GM21447 (cell line): ENCODE data around the gene RGS17.
"Not testable (repeated sequence)": the region's sequence is repeated elsewhere in the genome, so short reads cannot be mapped to it uniquely, and the experiment has no call there.

Experiments used
- ATAC-seq: cut with Tn5 transposase; IDR thresholded peaks from one replicate; pipeline ENCODE4 v1.9.1; 2021; ENCODE audit not compliant: unreplicated experiment

RGS17 gene

DNA sequence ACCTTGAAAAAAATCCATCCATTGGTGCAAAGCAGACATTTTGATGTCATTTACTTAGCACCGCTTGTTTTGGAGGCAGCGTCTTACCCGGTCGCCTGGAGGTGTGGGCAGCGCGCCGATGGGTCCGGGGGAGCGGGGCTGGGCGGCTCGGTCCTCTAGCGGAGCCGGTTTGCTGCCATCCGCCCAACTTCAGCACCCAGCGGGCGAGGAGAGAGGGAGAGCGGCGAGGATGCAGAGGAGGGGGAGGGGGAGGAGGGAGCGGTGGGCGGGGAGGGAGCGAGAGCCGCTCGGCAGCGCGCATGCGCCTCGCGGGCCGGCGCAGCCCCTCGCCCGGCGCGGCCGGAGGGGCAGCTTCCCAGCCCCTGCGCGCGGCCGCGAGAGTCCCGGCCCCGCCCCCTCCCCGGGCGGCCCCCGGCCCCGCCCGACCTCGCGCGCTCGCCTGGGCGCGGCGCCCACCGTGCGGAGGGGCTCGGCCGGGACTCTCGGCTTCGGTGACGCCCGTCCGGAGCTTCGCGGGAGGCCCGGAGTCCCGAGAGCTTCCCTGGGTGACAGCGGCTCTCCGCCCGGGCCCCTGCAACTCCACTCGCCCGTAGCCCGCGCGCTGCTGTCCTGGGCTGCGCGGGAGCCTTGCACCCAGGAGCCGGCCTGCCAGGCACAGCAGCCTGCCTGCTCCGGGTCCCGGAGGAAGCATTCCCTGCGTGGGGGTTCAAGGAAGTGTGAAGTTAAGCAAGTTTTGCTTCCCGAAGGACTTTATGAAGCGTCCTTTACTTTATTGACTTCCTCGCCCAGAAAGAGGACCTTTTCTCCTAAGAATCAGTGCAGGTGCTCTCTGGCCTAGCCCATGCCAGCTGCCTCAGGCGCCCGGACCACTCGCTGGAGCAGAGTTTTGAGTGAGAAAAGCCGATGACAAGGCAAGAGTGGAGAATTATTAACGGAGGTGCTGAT is at the start of gene RGS17:
TSS of gene RGS17 (minus strand) at position 246 of the 945 bp plus-strand sequence. CDS start 87,264 bp downstream, outside the sequence.
- ATAC-seq = peak; percentile 57

GRCh38 chr6:153172815-153173214 is 41.7 kb upstream of the RGS17 start:
- no peak for ATAC-seq

DNA sequence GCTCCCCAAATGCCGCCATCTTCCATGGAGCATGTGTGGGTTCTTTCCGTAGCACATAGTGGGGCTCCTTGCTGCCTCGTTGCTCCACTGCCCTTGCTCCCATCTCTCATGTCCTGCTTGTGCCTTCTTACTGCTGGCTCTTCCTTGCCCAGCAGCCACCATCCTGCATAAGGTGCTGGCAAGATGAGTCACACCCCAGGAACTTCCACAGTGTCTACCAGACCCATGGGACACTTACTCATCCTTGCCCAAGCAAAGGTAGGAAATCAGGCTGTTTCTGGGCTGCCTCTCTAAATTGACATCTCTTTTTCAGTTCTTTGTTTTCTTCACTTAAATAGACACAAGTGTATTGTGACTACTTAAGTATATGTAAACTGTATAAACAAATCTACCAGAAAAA is 39.4 kb upstream of the RGS17 start:
- no peak for ATAC-seq

- no peak for ATAC-seq
Measured at GRCh38 chr6:153167907-153168306, 36.8 kb upstream of the RGS17 start.

GRCh38 chr6:153167061-153167891 is 36.2 kb upstream of the RGS17 start:
- ATAC-seq = no peak

DNA sequence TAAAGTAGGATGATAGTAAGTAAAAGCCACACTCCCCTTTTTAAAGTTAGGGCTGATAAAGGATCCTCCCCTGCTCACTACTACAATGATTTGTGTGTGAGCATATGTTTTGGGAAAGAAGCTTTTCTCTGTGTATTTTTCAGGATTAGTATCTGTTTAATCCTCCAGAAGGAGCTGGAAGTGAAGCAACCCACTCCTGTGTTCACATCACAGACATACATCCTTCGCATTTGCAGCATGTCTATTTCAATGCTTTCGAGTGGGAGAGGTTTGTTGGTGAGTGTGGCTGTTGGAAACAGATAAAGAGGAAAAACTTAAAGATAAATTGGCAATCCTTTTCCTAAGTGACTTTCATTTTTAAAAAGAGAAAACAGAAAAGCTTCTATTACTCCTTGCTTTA is 31.6 kb upstream of the RGS17 start:
- no peak for ATAC-seq

DNA sequence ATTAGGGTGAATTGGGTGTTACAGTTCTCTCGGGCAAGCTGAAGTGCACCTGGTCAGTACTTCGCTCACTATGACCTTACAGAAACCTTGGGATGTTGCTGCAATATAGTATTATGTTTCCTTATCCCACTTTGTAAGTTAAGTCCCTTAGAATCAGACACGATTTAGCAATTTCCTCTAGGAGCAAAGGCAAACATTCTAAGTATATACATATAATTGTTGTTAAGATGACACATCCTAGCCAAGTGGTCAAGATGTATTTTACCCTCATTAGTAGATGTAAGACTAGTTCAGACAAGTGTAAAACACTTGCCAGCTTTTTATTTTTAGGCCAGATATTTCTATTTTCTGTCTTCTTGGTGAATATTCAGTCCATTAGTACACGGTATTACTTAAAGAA is 31.1 kb upstream of the RGS17 start:
- ATAC-seq = no peak

- no peak for ATAC-seq
Measured at GRCh38 chr6:153160221-153160620, 29.1 kb upstream of the RGS17 start.

DNA sequence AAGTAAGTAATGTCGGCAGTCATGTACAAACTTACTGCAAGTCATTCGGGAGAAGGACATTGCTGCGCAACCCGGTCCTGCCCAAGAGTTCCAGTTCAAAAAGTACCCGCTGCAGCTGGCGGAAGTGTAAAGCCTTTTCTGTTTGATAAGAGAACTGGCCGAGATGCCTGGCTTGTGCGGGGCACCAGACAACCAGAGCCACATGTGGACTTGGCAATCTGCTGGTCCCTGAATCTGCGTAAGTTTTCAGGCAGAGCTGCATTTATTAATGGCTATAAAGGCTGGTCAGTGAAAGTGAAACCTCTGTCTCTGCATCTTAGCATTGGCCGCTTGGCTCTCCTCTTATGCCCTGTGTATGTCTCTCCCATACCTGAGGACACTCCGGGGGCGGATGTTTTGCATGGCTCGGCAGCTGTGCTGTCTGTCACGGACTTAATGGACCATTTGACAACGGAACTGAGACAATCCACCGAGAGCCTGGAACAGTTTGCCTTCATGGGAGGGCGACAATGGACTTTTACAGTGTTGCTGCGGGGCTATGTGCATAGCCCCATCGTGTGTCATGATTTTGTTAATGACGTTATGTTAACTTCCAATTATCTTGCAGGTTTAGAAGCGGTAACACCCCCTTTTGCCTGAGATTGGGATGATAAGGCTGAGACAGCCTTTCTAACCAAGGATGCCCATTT is 19.8 kb upstream of the RGS17 start:
- no peak for ATAC-seq

- no peak for ATAC-seq
Measured at GRCh38 chr6:153150371-153150751, 19.3 kb upstream of the RGS17 start.

DNA sequence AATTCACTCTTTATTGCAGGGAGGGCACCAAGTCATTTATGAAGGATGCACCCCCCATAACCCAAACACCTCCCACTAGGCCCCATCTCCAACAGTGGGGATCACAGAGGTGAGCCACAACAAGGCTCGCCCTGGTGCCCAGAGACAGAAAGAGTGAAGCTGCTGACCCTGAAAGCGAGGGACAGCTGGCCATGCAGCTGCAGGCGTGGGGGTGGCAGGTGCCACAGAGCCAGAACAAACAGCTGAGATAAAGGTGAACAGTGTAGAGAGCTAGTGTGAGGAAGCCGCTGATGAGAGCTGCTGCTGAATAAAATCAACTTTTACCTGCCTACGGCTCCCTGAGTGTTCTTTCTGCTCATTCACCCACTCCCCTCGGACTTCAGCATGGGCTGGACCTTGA is 18.8 kb upstream of the RGS17 start:
- ATAC-seq = no peak

DNA sequence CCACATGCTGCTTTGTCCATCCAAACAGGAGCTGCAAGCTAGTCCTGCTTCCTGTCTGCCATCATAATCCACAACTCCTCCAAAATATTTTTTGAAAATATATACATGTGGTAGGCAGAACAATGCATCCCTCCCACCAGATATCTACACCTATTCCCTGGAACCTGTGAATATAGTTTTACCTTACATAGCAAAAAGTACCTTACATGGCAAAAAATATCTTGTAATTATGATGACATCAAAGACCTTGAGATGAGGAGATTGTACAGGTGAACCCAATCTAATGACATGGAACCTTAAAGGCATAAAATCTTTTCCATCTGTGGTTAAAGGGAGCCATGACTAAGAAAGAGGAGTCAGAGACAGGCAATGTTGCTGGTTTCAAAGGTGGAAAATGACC is 15.3 kb upstream of the RGS17 start:
- no peak for ATAC-seq

DNA sequence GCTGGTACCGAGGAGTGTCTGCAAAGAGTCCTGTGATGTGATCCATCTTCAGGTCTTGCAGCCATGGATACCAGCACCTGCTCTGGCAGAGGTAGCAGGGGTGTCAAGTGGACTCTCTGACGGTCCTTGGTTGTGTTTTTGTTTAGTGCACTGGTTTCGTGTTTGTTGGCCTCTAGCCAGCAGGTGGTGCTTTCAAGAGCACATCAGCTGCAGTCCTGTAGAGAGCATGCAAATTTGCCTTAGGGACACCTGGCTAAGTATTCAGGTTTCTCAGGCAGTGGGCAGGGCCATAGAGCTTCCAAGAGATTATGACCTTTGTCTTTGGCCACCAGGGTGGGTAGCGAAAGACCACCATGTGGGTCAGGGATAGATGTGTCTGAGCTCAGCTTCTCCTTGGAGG is 14.5 kb upstream of the RGS17 start:
- no peak for ATAC-seq

GRCh38 chr6:153143200-153143599 is 12.1 kb upstream of the RGS17 start:
- ATAC-seq = no peak

- ATAC-seq = no peak
Measured at GRCh38 chr6:153140299-153140698, 9.2 kb upstream of the RGS17 start.

DNA sequence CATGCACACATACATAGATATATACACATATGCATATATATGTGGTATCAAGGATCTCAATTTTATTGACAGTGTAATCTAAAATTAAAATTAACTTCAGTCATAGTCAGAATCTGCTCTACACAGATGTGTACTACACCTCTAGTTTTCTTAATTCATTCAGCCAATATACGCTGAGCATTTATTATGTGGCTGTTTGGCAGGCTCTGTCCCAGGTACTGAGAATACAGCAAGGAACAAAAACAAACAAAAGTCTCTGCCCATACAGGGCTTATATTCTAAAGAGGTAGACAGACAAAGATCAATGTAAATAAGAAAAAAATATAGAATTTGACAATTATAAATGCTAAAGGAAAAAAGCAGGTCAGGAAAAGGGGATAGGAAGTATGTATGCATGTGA is 7.8 kb upstream of the RGS17 start:
- no peak for ATAC-seq

- ATAC-seq = no peak
Measured at GRCh38 chr6:153135681-153136080, 4.6 kb upstream of the RGS17 start.

GRCh38 chr6:153133667-153134066 is 2.6 kb upstream of the RGS17 start:
- ATAC-seq = not testable (repeated sequence)

DNA sequence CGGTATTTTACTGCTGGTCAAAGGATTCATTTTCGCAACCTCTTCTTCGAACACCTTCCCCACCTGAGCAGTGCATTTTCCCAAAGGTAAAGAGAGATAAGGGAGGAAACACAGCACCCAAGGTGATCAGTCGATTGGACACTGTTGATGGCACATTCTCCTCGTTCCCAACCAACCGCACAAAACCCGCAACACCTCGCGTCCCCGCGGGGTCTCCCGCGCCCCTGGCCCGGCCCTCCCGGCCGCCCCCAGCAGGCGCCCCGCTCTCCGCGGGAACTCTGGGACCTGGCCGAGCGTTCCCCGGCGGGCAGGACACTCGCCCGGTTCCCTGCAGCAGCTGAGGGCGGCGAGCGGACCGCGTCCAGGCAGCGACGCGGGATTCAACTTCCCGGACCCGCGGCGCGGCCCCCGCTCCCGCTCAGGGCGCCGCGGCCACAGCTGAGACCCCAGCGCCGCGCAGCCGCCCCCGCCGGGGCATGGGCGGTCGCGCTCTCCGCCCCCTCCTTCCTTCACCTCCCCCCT is 506 bp downstream of the RGS17 start:
- peak; percentile 21 for ATAC-seq

DNA sequence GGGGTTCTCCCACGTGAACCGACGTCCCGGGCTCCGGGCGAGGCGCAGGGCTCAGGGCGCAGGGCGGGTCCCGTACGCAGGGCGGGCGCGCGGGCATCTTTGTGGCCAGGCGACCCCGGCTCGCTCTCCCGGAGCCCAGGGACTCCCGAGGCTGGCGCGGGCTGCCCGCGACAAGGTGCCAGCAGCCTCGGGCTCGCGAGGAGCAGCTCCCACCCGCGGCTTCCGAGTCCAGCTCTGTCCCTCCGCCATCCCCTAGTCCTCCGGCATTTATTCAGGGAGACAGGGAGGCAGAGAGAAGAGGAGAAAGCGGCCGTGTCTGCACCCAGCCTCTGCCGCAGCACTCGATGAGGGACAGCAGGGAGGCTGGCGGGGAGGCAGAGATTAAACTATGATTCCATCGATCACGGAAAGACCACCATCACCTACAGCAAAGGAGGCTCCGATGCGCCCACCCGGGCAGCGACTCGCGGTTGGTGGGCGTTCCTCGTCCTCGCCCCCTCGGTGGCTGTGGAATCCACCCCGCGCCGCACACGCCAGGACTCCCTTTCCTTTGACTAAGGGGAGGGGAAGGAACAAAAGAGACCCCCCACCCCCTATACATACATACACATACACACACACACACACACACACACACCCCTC is 1.1 kb downstream of the RGS17 start:
- ATAC-seq = no peak

DNA sequence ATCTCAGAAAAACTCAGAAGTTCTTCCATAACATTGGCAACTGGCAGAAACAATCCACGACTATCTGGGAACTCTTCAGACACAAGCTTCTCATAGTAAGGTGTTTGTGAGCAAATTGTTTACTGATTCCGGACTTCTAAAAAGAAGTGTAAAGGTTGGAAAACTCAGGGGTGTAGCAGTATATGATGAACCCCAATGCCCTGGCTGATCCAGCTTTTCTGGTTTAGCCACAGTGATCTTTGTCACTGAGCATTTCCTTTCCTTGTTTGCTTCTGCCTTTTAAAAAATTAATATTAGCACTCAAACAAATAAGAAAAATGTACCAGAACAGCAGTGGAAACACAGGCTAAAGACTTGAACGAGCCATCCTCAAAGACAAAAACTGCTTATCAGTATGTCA is 4.9 kb downstream of the RGS17 start:
- ATAC-seq = no peak
